Measurements from ENCODE around the gene KIF20B. TPM values are rescaled to one million over a fixed set of nuclear protein-coding genes. Genes with fewer than 3 reads are reported as not detected.

The KIF20B gene
- total and polyA plus RNA-seq, 2 of the 13 experiments (the other 11 are each of a cell fraction or from before 2014, with no cell fraction given) = 3.5 to 38.6 TPM

- TF ChIP-seq MAFK (conservative IDR thresholded peaks at IDR 0.05 in 1 of 2, IDR thresholded peaks at IDR 0.05 in 1 of 2; ENCODE audit: low read length in 2 of 2) (no peak), ZNF337 (CRISPR knock-in tag; IDR thresholded peaks at IDR 0.05; ENCODE audit: borderline replicate concordance, low read depth) (no peak), KDM5B (CRISPR knock-in tag; IDR thresholded peaks at IDR 0.05; ENCODE audit: borderline replicate concordance) (no peak), ETV6 (CRISPR knock-in tag; conservative IDR thresholded peaks at IDR 0.05) (no peak), ZNF20 (CRISPR knock-in tag; IDR thresholded peaks at IDR 0.05) (no peak), SALL2 (CRISPR knock-in tag; IDR thresholded peaks at IDR 0.05) (no peak), GZF1 (CRISPR knock-in tag; IDR thresholded peaks at IDR 0.05) (no peak), ZNF367 (CRISPR knock-in tag; IDR thresholded peaks at IDR 0.05; ENCODE audit: borderline replicate concordance) (no peak)
- ATAC-seq (no peak), FAIRE-seq (no peak), DNase-seq (ENCODE audit: low spot score) (no peak)
- Histone ChIP-seq H3K27me3 (ENCODE audit: control insufficient read depth in 1 of 2, insufficient read depth in 2 of 2, low read length in 2 of 2) (no peaks in the 10 kb centered on the region), H2AFZ (ENCODE audit: low read length) (no peak overlapping the region), H3K4me2 (ENCODE audit: low read depth, low read length) (no peak overlapping the region), H4K20me1 (ENCODE audit: insufficient read depth, low read length) (no peaks in the 10 kb centered on the region), H3K27ac (ENCODE audit: extremely low read length, insufficient read depth, low read length) (no peak overlapping the region), H3K9me3 (ENCODE audit: low read length) (peaks cover 20% of the 10 kb centered on the region), H3K9ac (ENCODE audit: insufficient read depth, low read depth, low read length) (no peak overlapping the region), H3K4me3 (replicated peaks in 1 of 3; ENCODE audit: insufficient read depth in 1 of 3, low read depth in 2 of 3, low read length in 3 of 3) (no peak overlapping the region), H3K4me1 (ENCODE audit: insufficient read depth, low read length) (peaks cover 46% of the 10 kb centered on the region), H3K79me2 (ENCODE audit: insufficient read depth, low read length) (no peaks in the 10 kb centered on the region), H3K36me3 (replicated peaks in 1 of 2; ENCODE audit: control insufficient read depth in 1 of 2, insufficient read depth in 2 of 2, low read length in 2 of 2) (no peaks in the 10 kb centered on the region; a peak in 1 of 5 replicates)
- POLR2A ChIA-PET = no interaction called here
- intact Hi-C loops (cut with micrococcal nuclease; ENCODE audit: unreplicated experiment) (no loop called here), in situ Hi-C loops (cut with HindIII; ENCODE audit: extremely low pct_ligation_motif_present, low pct_unique_long_range_greater_than_20kb) (no loop called here)
- WGBS (ENCODE audit: low lambda C conversion rate) = 96% methylated on average over 3 of the region's 3 CpGs
- no TSS peak for BruUV-seq (replicated peaks)
- CTCF ChIA-PET (ENCODE audit: low intra/inter-chr PET ratio, low total read pairs) = no interaction called here
Observed at GRCh38 chr10:89651916-89652573, 49.3 kb upstream of the KIF20B start.

GRCh38 chr10:89652806-89653370 is 48.5 kb upstream of the KIF20B start:
- POLR2A ChIA-PET = interaction anchor here (2.5 to 4.1 kb wide), 2 partner anchors 9 to 49 kb away, joined by 7 to 35 read pairs; partner anchors contain the start of gene KIF20B
- ATAC-seq = no peak
- TF ChIP-seq TSC22D2 (CRISPR knock-in tag; IDR thresholded peaks at IDR 0.05; ENCODE audit: borderline replicate concordance) (no peak), SNAI1 (CRISPR knock-in tag; IDR thresholded peaks at IDR 0.05; ENCODE audit: borderline replicate concordance) (no peak), PHF20 (CRISPR knock-in tag; IDR thresholded peaks at IDR 0.05) (no peak), YY1 (IDR thresholded peaks at IDR 0.05; ENCODE audit: insufficient read depth, insufficient replicate concordance, low read depth, low read length) (no peak), ZFP62 (CRISPR knock-in tag; IDR thresholded peaks at IDR 0.05) (no peak), MAFF (IDR thresholded peaks at IDR 0.05; ENCODE audit: low read depth, low read length) (no peak), ZBTB7A (CRISPR knock-in tag; IDR thresholded peaks at IDR 0.05) (no peak), ZNF256 (CRISPR knock-in tag; conservative IDR thresholded peaks at IDR 0.05) (no peak)
- TF ChIP-seq, protein P1, sequence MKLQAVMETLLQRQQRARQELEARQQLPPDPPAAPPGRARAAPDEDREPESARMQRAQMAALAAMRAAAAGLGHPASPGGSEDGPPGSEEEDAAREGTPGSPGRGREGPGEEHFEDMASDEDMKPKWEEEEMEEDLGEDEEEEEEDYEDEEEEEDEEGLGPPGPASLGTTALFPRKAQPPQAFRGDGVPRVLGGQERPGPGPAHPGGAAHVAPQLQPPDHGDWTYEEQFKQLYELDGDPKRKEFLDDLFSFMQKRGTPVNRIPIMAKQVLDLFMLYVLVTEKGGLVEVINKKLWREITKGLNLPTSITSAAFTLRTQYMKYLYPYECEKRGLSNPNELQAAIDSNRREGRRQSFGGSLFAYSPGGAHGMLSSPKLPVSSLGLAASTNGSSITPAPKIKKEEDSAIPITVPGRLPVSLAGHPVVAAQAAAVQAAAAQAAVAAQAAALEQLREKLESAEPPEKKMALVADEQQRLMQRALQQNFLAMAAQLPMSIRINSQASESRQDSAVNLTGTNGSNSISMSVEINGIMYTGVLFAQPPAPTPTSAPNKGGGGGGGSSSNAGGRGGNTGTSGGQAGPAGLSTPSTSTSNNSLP (IDR thresholded peaks at IDR 0.05; ENCODE audit: low read depth, low read length) = no peak

More at GRCh38 chr10:89652806-89653370, 48.5 kb upstream of the KIF20B start:
- Histone ChIP-seq H4K20me1 (ENCODE audit: insufficient read depth, low read length) (no peaks in the 10 kb centered on the region), H3K9ac (ENCODE audit: insufficient read depth, low read depth, low read length) (no peak overlapping the region), H3K79me2 (ENCODE audit: insufficient read depth, low read length) (no peaks in the 10 kb centered on the region), H3K4me3 (replicated peaks in 1 of 3; ENCODE audit: insufficient read depth in 1 of 3, low read depth in 2 of 3, low read length in 3 of 3) (no peak overlapping the region), H3K27ac (ENCODE audit: extremely low read length, insufficient read depth, low read length) (no peak overlapping the region), H3K27me3 (ENCODE audit: control insufficient read depth in 1 of 2, insufficient read depth in 2 of 2, low read length in 2 of 2) (no peaks in the 10 kb centered on the region), H3K9me3 (ENCODE audit: low read length) (peaks cover 25% of the 10 kb centered on the region), H3K4me2 (ENCODE audit: low read depth, low read length) (peak overlapping the region; percentile 20), H3K4me1 (ENCODE audit: insufficient read depth, low read length) (peaks cover 47% of the 10 kb centered on the region), H3K36me3 (replicated peaks in 1 of 2; ENCODE audit: control insufficient read depth in 1 of 2, insufficient read depth in 2 of 2, low read length in 2 of 2) (no peaks in the 10 kb centered on the region; a peak in 1 of 5 replicates), H2AFZ (ENCODE audit: low read length) (no peak overlapping the region)
- in situ Hi-C loops (cut with HindIII; ENCODE audit: extremely low pct_ligation_motif_present, low pct_unique_long_range_greater_than_20kb) = no loop called here
- DNase-seq (ENCODE audit: low spot score) (no peak), FAIRE-seq (no peak)
- CTCF ChIA-PET (ENCODE audit: low intra/inter-chr PET ratio, low total read pairs) = no interaction called here
- intact Hi-C loops (cut with micrococcal nuclease; ENCODE audit: unreplicated experiment) = no loop called here
- WGBS (ENCODE audit: low lambda C conversion rate) = 78% methylated on average over 3 of the region's 3 CpGs
- no TSS peak for BruUV-seq (replicated peaks)
